HG03045 (cell line): Measurements from ENCODE around the gene MRPS23.
"Not testable (repeated sequence)": the region's sequence is repeated elsewhere in the genome, so short reads cannot be mapped to it uniquely, and the experiment has no call there.

Source experiments
- ATAC-seq: cut with Tn5 transposase; IDR thresholded peaks from one replicate; pipeline ENCODE4 v1.9.1; 2021; ENCODE audit warnings: mild to moderate bottlenecking, moderate library complexity; ENCODE audit not compliant: unreplicated experiment

The MRPS23 gene

DNA sequence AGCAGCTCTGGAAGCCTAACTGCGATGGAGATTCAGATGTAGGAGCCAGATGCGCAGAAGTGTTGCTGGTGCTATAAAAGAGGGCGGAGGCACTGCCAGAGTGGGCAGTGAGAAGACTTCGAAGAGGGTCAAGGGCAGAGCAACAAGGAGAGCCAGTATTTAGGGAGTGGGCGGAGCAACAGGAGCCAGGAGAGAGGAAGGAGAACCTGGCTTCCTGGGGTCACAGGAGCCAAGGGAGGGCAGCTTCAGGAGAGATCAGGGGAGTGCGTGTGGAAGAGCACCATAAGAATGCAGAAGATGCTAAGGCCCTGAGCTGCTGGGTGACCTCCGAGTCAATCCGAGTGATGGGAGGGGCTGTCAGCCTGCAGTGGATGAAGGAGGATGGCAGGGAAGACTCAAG, 14.4 kb upstream of the MRPS23 start:
- no peak for ATAC-seq

DNA sequence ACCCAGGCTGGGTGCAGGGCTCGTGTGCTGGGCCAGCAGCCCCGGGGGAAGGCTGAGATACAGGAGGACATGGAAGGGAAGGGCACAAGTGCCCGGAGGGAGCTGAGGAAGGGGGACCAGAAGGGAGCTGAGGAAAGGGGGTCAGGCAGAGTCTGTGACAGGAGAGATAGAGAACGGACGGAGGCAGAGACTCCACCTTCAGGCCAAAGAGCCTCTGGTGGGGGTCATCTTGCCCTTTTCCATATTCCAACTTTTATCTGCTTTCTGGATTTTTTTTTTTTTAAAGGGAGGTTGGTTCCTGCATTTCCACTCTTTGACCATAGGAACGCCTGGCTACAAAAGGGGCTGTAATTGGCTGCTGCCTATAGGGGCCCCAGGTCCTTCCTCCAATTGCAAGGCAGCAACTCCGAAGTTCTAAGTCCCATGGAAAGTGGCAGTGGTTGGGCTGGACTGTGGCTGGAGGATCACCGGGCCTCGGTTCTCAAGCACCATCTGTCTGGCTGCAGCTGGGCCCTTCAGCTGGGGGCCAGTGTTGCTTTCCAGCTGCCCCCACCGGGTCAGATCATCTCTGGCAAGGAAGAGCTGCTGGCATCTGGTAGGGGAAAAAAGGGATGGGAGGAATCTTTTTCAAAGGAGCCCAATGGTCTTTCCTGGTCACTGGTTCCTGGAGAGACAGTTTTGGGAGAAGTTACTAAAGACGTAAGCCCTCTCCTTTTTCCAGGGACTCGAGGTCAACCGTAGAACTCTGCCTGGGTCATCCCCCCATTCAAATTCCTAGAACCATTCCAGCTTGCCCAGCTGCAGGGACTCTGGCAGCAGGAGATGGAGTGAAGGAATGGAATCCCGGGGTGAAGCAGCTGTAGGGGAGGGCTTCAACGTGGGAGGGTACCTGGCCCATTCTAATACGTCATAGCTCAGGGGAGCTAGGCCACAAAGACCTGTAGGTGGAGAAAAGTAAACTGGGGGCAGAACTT, 13.1 kb upstream of the MRPS23 start:
- no peak for ATAC-seq

DNA sequence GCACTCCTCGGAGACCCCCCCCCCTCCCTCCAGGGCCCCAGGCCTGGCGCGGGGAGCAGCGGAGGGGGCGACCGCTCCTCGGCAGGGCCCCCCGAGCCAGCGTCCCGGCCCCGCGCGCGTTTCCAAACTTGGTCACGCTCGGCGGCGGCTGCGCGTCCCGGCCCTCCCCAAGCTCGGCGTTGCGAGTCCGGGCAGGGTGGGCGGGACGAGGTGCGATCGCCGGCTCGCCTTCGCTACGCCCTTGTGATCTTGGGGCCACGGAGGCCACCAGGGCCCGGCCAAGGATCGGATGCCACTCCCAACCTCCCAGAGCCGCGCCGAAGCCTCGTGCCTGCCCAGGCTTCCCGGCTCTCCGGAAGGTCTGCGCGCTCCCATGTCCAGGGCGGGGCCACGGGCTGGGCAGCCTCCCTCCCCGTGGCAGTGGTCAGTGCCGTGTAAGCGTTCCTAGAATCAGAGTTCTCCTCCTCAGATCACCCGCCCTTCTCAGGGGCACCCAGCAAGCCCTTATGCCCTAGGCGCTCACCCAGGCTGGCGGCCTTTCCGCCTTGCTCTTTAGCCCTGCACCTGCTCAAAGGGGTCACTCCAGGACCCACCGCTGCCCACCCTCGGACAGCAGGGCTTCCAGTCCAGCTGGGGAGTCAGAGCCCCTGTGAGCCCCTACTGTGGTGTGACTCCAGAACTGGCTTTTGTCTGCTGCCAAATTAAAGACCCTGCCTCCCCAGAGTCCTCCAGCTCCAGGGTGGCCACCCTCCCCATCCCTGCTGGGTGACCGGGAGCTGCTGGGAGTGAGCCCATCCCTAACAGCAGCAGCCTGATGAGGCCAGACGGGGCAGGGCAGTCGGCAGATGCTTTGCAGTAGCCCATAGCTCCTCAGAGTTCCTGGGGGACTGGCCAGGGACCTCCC, 12.2 kb upstream of the MRPS23 start:
- no peak for ATAC-seq

- ATAC-seq, result no peak
These were observed 11.4 kb upstream of the MRPS23 start for GRCh38 chr17:57861000-57861789.

DNA sequence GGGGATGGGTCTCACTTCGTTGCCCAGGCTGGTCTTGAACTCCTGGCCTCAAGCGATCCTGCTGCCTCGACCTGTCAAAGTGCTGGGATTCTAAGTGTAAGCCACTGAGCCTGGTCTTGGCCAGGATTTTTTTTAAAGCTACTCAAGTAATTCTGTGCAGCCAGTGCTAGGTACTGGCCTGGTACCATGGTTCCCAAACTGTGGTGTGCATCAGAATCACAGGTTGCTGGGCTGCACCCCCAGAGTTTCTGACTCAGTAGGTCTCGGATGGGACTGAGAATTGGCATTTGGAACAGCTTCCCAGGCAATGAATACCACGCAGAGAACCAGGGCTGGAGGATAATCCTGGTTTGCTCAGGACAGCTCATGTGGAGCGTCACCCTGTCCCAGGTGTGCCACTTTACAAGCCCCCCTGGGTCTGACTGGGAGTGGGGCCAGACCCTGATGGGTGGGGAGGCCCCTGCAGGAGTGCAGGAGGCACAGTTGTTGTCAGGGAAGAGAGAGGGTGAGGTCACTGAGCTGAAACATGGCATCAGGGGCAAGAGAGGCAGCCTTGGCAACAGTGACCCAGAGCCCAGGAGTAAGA, 10.7 kb upstream of the MRPS23 start:
- ATAC-seq, result no peak

- ATAC-seq, result no peak
These were observed 10.0 kb upstream of the MRPS23 start for GRCh38 chr17:57859601-57860413.

DNA sequence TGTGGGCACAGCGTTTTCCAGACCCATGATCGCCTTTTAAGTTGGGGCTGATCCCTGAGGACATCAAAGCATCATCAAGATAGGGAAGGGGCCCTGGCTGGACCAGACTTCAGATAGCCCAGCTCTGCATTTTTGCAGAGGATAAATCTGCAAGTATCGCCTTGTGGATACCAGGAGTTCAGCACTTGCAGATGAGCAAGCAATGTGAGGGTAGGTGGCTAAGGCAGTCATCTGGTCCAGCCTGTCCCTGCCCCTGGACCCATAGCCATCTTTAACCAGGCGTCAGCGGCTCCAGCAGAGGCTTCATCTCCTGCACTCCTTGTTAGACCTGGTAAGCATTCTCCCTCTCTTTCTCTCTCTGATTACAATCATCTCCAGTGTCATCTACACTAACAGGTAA, 9.0 kb upstream of the MRPS23 start:
- no peak for ATAC-seq

GRCh38 chr17:57856792-57857620, 7.2 kb upstream of the MRPS23 start:
- no peak for ATAC-seq

- no peak for ATAC-seq
These were observed 5.7 kb upstream of the MRPS23 start for GRCh38 chr17:57855391-57856035.

- no peak for ATAC-seq
These were observed 3.9 kb upstream of the MRPS23 start for GRCh38 chr17:57853695-57854094.

- no peak for ATAC-seq
These were observed 3.1 kb upstream of the MRPS23 start for GRCh38 chr17:57852955-57853328.

- no peak for ATAC-seq
These were observed 2.5 kb upstream of the MRPS23 start for GRCh38 chr17:57852092-57852954.

- peak; percentile 6 for ATAC-seq
These were observed 526 bp downstream of the MRPS23 start for GRCh38 chr17:57849163-57849873.

- not testable (repeated sequence) for ATAC-seq
These were observed 3.5 kb downstream of the MRPS23 start for GRCh38 chr17:57846056-57846945.

DNA sequence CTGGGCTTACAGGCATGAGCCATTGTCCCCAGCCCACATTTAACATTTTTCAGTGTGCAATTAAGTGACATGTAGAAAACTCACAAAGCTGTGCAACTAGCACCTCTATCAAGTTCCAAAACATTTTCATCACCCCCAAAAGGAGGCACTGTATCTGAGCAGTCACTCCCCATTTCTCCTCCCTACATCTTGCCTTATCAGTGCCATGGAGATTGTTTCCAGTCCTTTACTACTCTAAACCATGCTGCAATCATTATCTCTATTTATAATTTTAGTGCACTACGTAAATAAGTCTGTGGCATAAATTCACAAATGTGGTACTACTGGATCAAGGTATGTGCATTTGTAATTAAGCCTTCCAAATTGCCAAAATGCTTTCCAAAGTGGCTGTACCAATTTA, 7.6 kb downstream of the MRPS23 start:
- no peak for ATAC-seq

- ATAC-seq, result no peak
These were observed 10.3 kb downstream of the MRPS23 start for GRCh38 chr17:57839571-57839923.
